ENCODE measurements around the gene UBR4. TPM values are rescaled to one million over a fixed set of nuclear protein-coding genes. Genes with fewer than 3 reads are reported as not detected.

The UBR4 gene
- polyA plus RNA-seq, 1 experiment, result 80.0 TPM

- DNase-seq (ENCODE audit: low read depth), result no peak
- H3K36me3 ChIP-seq (ENCODE audit: control insufficient read depth, insufficient read depth, low read length), result no peaks in the 10 kb centered on the region
- ChIA-PET CTCF (interaction anchor here (0.6 to 1.1 kb wide), 3 partner anchors 10 to 51 kb away, joined by 3 read pairs; no protein-coding TSS in a partner anchor), POLR2A (no interaction called here)
- peak overlapping the region; percentile 86 for H3K4me3 ChIP-seq (ENCODE audit: low read depth, low read length)
- no peak for TF ChIP-seq CTCF (IDR thresholded peaks at IDR 0.05; ENCODE audit: insufficient read depth, low read depth, low read length)
- H3K27me3 ChIP-seq (ENCODE audit: control insufficient read depth, insufficient read depth, low read length), result no peaks in the 10 kb centered on the region
Measured at GRCh38 chr1:19209439-19209989, 552 bp downstream of the UBR4 start.

GRCh38 chr1:19208710-19209438 lies 1.2 kb downstream of the UBR4 start:
- Histone ChIP-seq H3K4me3 (ENCODE audit: low read depth, low read length) (peak overlapping the region; percentile 86), H3K36me3 (ENCODE audit: control insufficient read depth, insufficient read depth, low read length) (no peaks in the 10 kb centered on the region), H3K27me3 (ENCODE audit: control insufficient read depth, insufficient read depth, low read length) (no peaks in the 10 kb centered on the region)
- DNase-seq (ENCODE audit: low read depth), result no peak
- ChIA-PET CTCF (interaction anchor here (0.6 to 1.0 kb wide), 5 partner anchors 13 to 175 kb away, joined by 3 read pairs; no protein-coding TSS in a partner anchor), POLR2A (no interaction called here)
- no peak for TF ChIP-seq CTCF (IDR thresholded peaks at IDR 0.05; ENCODE audit: insufficient read depth, low read depth, low read length)

- CTCF ChIA-PET, result no interaction called here
- POLR2A ChIA-PET, result no interaction called here
- no peak for DNase-seq (ENCODE audit: low read depth)
- Histone ChIP-seq H3K4me3 (ENCODE audit: low read depth, low read length) (no peak overlapping the region), H3K36me3 (ENCODE audit: control insufficient read depth, insufficient read depth, low read length) (no peaks in the 10 kb centered on the region), H3K27me3 (ENCODE audit: control insufficient read depth, insufficient read depth, low read length) (no peaks in the 10 kb centered on the region)
- no peak for TF ChIP-seq CTCF (IDR thresholded peaks at IDR 0.05; ENCODE audit: insufficient read depth, low read depth, low read length)
Measured at GRCh38 chr1:19206947-19207346, 3.1 kb downstream of the UBR4 start.

- TF ChIP-seq CTCF (IDR thresholded peaks at IDR 0.05; ENCODE audit: insufficient read depth, low read depth, low read length), result no peak
- CTCF ChIA-PET, result no interaction called here
- no peak for DNase-seq (ENCODE audit: low read depth)
- H3K4me3 ChIP-seq (ENCODE audit: low read depth, low read length), result no peak overlapping the region
- H3K36me3 ChIP-seq (ENCODE audit: control insufficient read depth, insufficient read depth, low read length), result no peaks in the 10 kb centered on the region; the same call in 1 of the 2 replicates
- POLR2A ChIA-PET, result no interaction called here
- no peaks in the 10 kb centered on the region for H3K27me3 ChIP-seq (ENCODE audit: control insufficient read depth, insufficient read depth, low read length)
Measured at GRCh38 chr1:19205845-19206244, 4.2 kb downstream of the UBR4 start.

DNA sequence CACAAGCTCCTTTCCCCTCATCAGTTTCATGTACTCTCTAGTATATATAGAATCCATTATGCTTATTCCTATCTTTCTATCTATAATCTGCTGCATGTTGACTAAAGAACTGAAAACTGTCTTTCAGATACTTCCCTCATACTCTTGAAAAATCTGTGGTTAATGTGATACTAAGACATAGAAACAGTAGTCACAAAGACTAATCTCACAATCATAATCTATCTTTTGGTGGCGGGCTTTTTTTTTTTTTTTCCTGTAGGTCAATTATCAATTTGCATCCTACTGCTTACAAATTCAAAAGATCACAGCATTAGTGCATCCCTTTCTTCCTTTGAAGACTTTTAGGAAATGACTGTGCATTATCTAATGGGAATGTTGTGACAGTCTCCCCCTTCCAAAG lies 4.7 kb downstream of the UBR4 start:
- POLR2A ChIA-PET, result no interaction called here
- CTCF ChIA-PET, result no interaction called here
- no peak for DNase-seq (ENCODE audit: low read depth)
- Histone ChIP-seq H3K4me3 (ENCODE audit: low read depth, low read length) (no peak overlapping the region), H3K27me3 (ENCODE audit: control insufficient read depth, insufficient read depth, low read length) (no peaks in the 10 kb centered on the region), H3K36me3 (ENCODE audit: control insufficient read depth, insufficient read depth, low read length) (peaks cover 1% of the 10 kb centered on the region; the same call in 1 of the 2 replicates)
- no peak for TF ChIP-seq CTCF (IDR thresholded peaks at IDR 0.05; ENCODE audit: insufficient read depth, low read depth, low read length)

Data from BJ (cell line).